AG04449 (cell line): ENCODE measurements around the gene RASGRF1.

Experiments used
- CTCF ChIA-PET: fragments of 350-600 bp; formaldehyde crosslinking; extraction: SDS; loops from one replicate; lab custom pipeline; 2021; ENCODE audit warnings: antibody characterized with exemption; lab: Yijun Ruan, JAX
- POLR2A ChIA-PET: fragments of 400-600, 350-600 bp; formaldehyde crosslinking; extraction: SDS; loops from one replicate; lab custom pipeline; 2020; ENCODE audit warnings: antibody characterized with exemption, inconsistent platforms; lab: Yijun Ruan, JAX
- DNase-seq: peaks from one replicate; pipeline ENCODE4 v3.0.0-alpha.2; 2010; ENCODE audit warnings: low read depth, low spot score
- H3K4me3 ChIP-seq: 2 replicates; pipeline ENCODE4 v1.5.1; 2011; ENCODE audit warnings: low read depth, mild to moderate bottlenecking, control low read depth, low read length
- TF ChIP-seq, protein P1 (sequence below): IDR thresholded peaks from one replicate; pipeline ENCODE4 v1.5.1; 2011; ENCODE audit warnings: mild to moderate bottlenecking, moderate library complexity, low read length, control low read depth, inconsistent platforms; ENCODE audit not compliant: insufficient read depth; ENCODE audit errors: missing control alignments

RASGRF1 gene

DNA sequence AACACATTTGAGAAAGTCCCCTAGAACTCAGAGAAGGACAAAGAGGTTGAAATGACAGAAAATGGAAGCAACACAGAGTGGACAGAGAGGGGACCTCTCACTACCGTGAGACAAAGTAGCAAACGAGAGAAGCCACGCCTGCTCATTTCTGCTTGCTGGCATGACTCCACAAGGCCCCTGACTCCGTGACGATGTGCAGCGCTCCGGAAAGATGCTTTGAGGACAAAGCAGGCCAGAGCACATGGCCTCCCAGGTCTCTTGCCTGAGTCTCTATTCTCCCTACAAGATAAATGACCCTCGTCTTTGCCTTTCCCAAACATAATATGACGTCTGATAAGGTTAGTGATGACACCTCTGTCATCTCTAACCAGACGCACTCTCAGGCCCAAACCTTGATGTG lies 81.9 kb downstream of the RASGRF1 start:
- TF ChIP-seq, protein P1, sequence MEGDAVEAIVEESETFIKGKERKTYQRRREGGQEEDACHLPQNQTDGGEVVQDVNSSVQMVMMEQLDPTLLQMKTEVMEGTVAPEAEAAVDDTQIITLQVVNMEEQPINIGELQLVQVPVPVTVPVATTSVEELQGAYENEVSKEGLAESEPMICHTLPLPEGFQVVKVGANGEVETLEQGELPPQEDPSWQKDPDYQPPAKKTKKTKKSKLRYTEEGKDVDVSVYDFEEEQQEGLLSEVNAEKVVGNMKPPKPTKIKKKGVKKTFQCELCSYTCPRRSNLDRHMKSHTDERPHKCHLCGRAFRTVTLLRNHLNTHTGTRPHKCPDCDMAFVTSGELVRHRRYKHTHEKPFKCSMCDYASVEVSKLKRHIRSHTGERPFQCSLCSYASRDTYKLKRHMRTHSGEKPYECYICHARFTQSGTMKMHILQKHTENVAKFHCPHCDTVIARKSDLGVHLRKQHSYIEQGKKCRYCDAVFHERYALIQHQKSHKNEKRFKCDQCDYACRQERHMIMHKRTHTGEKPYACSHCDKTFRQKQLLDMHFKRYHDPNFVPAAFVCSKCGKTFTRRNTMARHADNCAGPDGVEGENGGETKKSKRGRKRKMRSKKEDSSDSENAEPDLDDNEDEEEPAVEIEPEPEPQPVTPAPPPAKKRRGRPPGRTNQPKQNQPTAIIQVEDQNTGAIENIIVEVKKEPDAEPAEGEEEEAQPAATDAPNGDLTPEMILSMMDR: no peak
- ChIA-PET POLR2A (no interaction called here), CTCF (interaction anchor here (2.1 kb wide), 1 partner anchor 17 kb away, joined by 4 read pairs; no protein-coding TSS in a partner anchor)
- DNase-seq: no peak
- no peak overlapping the region for H3K4me3 ChIP-seq

GRCh38 chr15:79007066-79007465 lies 83.5 kb downstream of the RASGRF1 start:
- CTCF ChIA-PET: interaction anchor here (1.1 to 2.3 kb wide), 8 partner anchors 8 to 97 kb away, joined by 3 to 7 read pairs (median 5); no protein-coding TSS in a partner anchor
- no peak for DNase-seq
- POLR2A ChIA-PET: no interaction called here
- H3K4me3 ChIP-seq: no peak overlapping the region
- TF ChIP-seq, protein P1: peak; percentile 37

GRCh38 chr15:79006071-79006470 lies 84.5 kb downstream of the RASGRF1 start:
- TF ChIP-seq, protein P1: no peak
- no peak for DNase-seq
- no peak overlapping the region for H3K4me3 ChIP-seq
- POLR2A ChIA-PET: no interaction called here
- CTCF ChIA-PET: interaction anchor here (1.2 to 2.3 kb wide), 4 partner anchors 9 to 96 kb away, joined by 3 to 7 read pairs (median 4); no protein-coding TSS in a partner anchor

DNA sequence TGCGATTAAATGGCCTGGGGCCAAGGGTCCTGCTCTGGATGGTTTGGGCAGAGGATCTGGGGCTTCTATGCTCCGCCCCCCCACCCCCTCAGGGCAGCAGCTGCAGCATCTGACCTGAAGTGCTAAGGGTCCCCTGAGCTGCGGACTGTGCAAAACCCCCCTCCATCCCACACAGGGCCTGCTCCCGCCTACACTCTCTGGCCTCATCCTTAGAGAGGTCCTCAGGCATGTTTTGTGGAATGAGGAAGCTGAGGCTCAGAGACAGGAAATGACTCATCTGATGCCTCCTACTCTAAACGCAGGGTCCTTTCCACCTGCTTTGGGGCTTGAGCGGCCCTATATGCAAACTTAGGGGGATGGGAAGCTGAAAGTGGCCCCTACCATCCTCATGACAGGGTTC lies 86.2 kb downstream of the RASGRF1 start:
- CTCF ChIA-PET: interaction anchor here (1.2 to 2.8 kb wide), 4 partner anchors 15 to 192 kb away, joined by 3 to 11 read pairs (median 5); partner anchors contain the start of gene ADAMTS7
- no peak for DNase-seq

DNA sequence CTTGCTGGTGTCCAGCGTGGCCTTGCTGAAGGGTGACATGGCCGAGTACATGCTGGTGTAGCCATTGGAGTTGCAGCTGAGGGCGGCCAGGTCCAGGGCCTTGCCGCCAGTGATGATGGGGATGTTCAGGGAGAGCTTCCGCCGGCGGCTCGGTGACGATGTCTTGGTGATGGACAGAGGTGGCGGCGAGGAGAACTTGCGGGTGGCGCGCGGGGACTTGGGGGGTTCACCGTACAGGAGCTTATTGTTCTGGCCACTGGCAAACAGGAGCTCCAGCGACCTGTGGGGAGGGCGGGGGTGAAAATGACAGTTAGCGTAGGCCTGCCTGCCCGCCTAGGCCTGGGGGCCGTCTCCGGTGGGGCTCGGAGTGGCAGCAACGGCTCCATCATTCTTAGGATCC lies 86.7 kb downstream of the RASGRF1 start:
- no peak overlapping the region for H3K4me3 ChIP-seq
- TF ChIP-seq, protein P1: no peak
- ChIA-PET POLR2A (no interaction called here), CTCF (interaction anchor here (1.2 to 2.8 kb wide), 4 partner anchors 14 to 192 kb away, joined by 3 to 11 read pairs (median 5); partner anchors contain the start of gene ADAMTS7)
- no peak for DNase-seq

More for the DNA sequence above, 86.2 kb downstream of the RASGRF1 start:
- POLR2A ChIA-PET: no interaction called here
- TF ChIP-seq, protein P1: no peak
- no peak overlapping the region for H3K4me3 ChIP-seq

DNA sequence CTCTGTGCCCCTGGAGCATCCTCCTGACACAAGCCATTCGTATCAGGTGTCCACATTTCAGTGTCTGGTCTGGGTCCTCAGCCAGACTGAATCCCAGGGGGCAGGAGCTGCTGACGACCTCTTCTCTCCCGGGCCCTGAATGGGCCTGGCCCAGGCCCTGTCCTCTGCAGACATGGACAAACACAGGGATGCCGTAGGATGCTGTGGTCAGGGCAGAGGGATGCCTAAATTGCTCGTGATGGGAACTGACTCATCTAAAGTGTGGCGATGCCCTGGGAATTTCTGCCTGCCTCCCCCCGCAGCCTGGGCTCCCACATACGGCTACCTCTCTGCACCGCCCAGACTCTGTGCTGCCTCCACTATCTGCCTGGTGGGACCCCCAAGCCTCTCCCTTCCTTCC lies 87.3 kb downstream of the RASGRF1 start:
- DNase-seq: no peak
- ChIA-PET POLR2A (no interaction called here), CTCF (interaction anchor here (2.8 kb wide), 1 partner anchor 181 kb away, joined by 11 read pairs; no protein-coding TSS in a partner anchor)
- H3K4me3 ChIP-seq: no peak overlapping the region
- TF ChIP-seq, protein P1: no peak
